Activated CD8-positive, alpha-beta memory T cell treated with anti-CD3 and anti-CD28 coated beads, Interleukin-2, amount 10 ng/mL, durations not matched to agents 7 days and 5 days (primary cell): ENCODE results near the gene SURF1. TPM values are rescaled to one million over a fixed set of nuclear protein-coding genes. Genes with fewer than 3 reads are reported as not detected.
"Not testable (repeated sequence)": the region's sequence is repeated elsewhere in the genome, so short reads cannot be mapped to it uniquely, and the experiment has no call there.

Experiments
- ATAC-seq: fragments of 150-1000 bp; cut with Tn5 transposase; one replicate; pipeline ENCODE4 v1.10.0; 2021; ENCODE audit warnings: moderate library complexity
- CTCF ChIA-PET: fragments of 350-600 bp; sonication (Branson Sonifier 250); formaldehyde crosslinking; loops from one replicate; lab custom pipeline; 2021; ENCODE audit warnings: antibody characterized with exemption; lab: Charles Lee
- DNase-seq: peaks from one replicate; pipeline ENCODE4 v3.0.0-alpha.2; 2020
- H3K27ac Mint-ChIP-seq: one replicate; pipeline ENCODE4 v1.8.0; 2021; ENCODE audit warnings: mild to moderate bottlenecking, mixed read lengths
- H3K27me3 Mint-ChIP-seq: one replicate; pipeline ENCODE4 v1.8.0; 2021; ENCODE audit warnings: mixed read lengths
- H3K36me3 Mint-ChIP-seq: one replicate; pipeline ENCODE4 v1.8.0; 2021; ENCODE audit warnings: mild to moderate bottlenecking, mixed read lengths
- H3K4me1 Mint-ChIP-seq: one replicate; pipeline ENCODE4 v1.8.0; 2021; ENCODE audit warnings: mixed read lengths
- H3K4me3 Mint-ChIP-seq: one replicate; pipeline ENCODE4 v1.8.0; 2021; ENCODE audit warnings: mild to moderate bottlenecking, moderate library complexity, mixed read lengths
- H3K9me3 Mint-ChIP-seq: one replicate; pipeline ENCODE4 v1.8.0; 2022; ENCODE audit warnings: low read depth, mixed read lengths
- total RNA-seq, 2 experiments: library from RNA; stranded (reverse); gene quantifications; one replicate each; pipeline ENCODE4 v1.2.3, GENCODE V29; 2021

Gene SURF1
- total RNA-seq, 2 experiments from 2014 or later = 35.4 to 35.6 TPM

DNA sequence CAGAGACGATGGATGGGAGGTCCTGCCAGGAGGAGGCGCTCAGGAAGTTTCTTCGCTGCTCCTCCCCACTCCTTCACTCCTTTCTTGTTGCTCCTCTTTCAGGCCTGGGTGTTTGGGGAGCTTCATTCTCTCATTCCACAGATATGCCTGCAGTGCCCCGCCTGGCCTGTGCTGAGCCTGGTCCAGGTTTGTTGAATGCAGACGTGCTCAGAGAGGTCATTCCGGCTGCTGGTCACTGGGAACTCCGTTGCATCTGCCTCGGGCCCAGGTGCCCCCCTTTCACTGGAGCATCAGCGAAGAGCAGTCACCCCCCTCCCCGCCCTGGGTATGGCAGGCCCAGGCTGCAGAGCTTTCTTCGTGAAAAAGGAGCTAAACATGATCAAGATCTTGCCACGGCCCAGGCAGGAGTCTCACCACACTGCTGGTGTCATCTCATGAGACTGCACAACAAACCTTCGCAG, 35.8 kb downstream of the SURF1 start:
- Mint-ChIP-seq H3K4me3 (no peak overlapping the region), H3K36me3 (no peaks in the 10 kb centered on the region), H3K4me1 (no peaks in the 10 kb centered on the region), H3K27me3 (no peaks in the 10 kb centered on the region), H3K27ac (no peak overlapping the region), H3K9me3 (no peaks in the 10 kb centered on the region)
- no peak for DNase-seq
- ATAC-seq = no peak
- CTCF ChIA-PET = interaction anchor here (1.4 kb wide), 1 partner anchor 9 kb away, joined by 3 read pairs; no protein-coding TSS in a partner anchor

DNA sequence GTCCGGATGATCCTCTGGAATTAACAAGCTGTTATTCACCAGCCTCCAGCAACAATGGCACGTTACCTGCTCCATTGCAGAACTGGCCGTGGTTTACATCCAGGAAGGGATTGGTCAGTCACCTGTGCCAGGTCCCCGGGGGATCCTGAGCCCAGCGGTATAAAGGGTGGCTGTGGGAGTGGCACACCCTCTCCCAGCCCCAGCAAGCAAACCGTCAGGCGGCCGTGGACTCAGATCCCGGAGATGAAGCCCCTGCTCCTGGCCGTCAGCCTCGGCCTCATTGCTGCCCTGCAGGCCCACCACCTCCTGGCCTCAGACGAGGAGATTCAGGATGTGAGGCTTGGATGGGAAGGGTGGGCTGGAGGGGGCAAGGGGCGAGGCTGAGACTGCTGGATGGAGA, 38.7 kb downstream of the SURF1 start:
- H3K9me3 Mint-ChIP-seq, ATAC-seq, H3K4me3 Mint-ChIP-seq, CTCF ChIA-PET, H3K27ac Mint-ChIP-seq, DNase-seq, H3K4me1 Mint-ChIP-seq, H3K27me3 Mint-ChIP-seq, H3K36me3 Mint-ChIP-seq: not testable (repeated sequence)

DNA sequence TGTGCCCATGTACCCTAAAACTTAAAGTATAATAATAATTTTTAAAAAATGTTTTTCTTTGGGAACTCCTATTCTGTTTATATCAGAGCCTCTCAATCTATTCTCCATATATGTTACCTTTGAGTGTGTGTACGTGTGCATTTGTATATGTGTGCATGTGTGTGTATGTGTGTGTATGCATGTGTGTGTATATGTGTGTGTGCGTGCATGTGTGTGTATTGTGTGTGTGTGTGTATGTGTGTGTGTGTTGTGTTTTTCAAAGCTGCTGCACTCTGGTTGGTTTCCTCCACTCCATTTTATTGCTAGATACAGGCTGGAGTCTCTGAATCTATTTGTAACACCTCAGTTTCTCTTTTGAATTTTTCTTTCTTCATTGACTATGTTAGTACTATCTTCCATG, 40.3 kb downstream of the SURF1 start:
- no peaks in the 10 kb centered on the region for H3K9me3 Mint-ChIP-seq
- H3K27me3 Mint-ChIP-seq = peaks cover 2% of the 10 kb centered on the region
- no peak for ATAC-seq
- CTCF ChIA-PET = no interaction called here
- H3K4me3 Mint-ChIP-seq = no peak overlapping the region
- no peak overlapping the region for H3K27ac Mint-ChIP-seq
- DNase-seq = no peak
- H3K36me3 Mint-ChIP-seq = no peaks in the 10 kb centered on the region
- no peaks in the 10 kb centered on the region for H3K4me1 Mint-ChIP-seq

DNA sequence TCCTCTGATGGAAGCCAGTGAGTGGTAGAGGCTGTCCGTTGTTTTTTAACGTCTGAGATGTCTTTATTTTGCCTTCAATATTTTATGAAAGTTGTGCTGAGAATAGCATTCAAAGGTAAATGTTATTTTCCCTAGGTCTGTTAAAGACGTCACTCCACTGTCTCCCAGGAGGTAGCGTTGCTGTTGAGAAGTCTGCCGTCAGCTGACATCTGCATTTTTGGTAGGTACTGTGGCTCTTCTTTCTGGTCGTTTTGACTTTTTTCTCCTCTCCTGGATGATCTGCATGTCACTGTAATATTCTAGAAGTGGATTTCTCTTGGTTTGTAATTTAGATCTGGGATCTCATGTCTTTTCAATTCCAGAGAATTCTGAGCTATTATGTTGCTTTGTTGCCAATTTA, 46.7 kb downstream of the SURF1 start:
- Mint-ChIP-seq H3K27me3 (peaks cover 12% of the 10 kb centered on the region), H3K4me1 (no peaks in the 10 kb centered on the region), H3K27ac (no peak overlapping the region), H3K4me3 (no peak overlapping the region), H3K9me3 (no peaks in the 10 kb centered on the region), H3K36me3 (no peaks in the 10 kb centered on the region)
- CTCF ChIA-PET = no interaction called here
- DNase-seq (no peak), ATAC-seq (no peak)

DNA sequence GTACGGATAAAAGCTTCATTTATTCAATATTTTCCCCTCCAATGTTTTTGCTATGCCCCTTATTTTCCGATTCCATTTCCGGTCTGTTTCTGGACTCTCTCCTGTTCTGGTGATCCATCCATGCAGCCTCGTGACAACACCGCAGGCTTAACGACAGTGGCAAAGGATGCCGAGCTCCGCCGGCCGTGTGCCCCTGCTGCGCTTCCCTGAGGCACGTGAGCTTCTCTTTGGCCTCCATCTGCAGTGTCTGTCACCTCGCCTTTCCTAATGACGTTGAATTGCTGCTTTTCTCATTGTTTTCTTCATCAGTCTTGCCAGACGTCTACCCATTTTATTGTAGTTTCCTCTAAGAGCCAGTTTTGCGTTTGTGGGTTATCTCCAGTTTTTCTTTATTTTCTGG, 49.0 kb downstream of the SURF1 start:
- H3K27ac Mint-ChIP-seq = no peak overlapping the region
- H3K36me3 Mint-ChIP-seq = no peaks in the 10 kb centered on the region
- CTCF ChIA-PET = no interaction called here
- no peak for DNase-seq
- no peak for ATAC-seq
- no peaks in the 10 kb centered on the region for H3K9me3 Mint-ChIP-seq
- peaks cover 12% of the 10 kb centered on the region for H3K27me3 Mint-ChIP-seq
- no peak overlapping the region for H3K4me3 Mint-ChIP-seq
- H3K4me1 Mint-ChIP-seq = no peaks in the 10 kb centered on the region

DNA sequence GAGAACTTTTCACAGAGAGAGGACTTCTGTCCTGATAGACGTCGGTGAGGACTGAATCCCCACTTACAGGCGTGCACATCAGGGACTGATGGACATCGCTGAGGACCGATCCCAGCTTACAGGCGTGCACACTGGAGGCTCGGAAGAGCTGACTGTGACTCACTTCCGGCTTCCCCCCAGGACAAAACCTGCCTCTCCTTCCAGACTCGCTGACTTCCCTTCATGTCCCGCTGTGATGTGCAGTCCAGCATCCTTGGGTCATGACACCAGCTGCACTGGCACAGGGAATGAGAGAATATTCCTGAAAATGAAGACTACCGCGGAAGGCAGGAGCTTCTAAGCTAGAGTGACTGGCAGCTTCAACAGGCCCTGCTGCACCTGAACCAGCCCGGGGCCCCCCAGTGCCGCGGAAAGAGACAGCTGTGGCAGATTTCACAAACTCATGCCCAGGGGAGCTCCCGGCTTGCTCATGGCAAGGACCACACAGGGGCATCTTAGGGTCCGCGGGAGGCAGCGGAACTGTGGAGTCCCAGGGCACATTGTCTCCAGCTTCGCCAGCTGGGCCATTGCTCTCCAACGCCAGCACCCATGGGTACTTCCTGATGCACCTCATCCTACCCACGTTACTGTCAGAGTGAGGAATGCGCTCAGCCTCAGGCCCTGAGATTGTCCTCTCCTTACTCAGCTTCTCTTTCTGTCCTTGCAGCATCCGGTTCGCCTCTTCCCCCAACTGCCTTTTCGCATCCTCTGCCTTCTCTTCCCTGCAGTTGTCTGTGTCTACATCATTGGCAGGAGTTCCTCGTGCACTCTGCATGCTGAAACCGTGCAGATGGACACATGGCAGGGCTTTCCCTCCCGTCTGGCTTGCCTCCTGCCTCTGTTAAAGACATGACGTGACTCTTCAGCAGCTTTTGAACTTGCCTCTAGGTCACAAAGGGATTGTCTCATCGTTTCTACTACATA, 49.8 kb downstream of the SURF1 start:
- ATAC-seq (no peak), DNase-seq (no peak)
- no peak overlapping the region for H3K4me3 Mint-ChIP-seq
- H3K4me1 Mint-ChIP-seq = no peaks in the 10 kb centered on the region
- no peaks in the 10 kb centered on the region for H3K9me3 Mint-ChIP-seq
- CTCF ChIA-PET = no interaction called here
- no peak overlapping the region for H3K27ac Mint-ChIP-seq
- no peaks in the 10 kb centered on the region for H3K36me3 Mint-ChIP-seq
- peaks cover 12% of the 10 kb centered on the region for H3K27me3 Mint-ChIP-seq

DNA sequence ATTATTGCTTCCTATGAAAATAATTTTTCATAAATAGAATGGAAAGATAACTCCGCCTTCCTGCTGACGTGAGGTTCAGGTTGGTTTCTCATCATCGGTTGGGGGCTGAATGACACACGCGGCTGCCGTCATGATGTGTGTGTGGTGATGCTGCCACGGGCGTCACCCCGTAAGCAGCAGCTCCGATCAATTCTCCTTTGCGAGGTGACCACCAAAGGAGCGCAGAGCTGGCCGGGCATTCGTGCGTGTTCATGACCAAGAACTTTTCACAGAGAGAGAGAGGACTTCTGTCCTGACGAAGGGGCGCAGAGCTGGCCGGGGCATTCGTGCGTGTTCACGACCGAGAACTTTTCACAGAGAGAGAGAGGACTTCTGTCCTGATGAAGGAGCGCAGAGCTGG, 50.6 kb downstream of the SURF1 start:
- Mint-ChIP-seq H3K36me3 (no peaks in the 10 kb centered on the region), H3K4me3 (no peak overlapping the region), H3K4me1 (no peaks in the 10 kb centered on the region), H3K27ac (no peak overlapping the region), H3K27me3 (peaks cover 9% of the 10 kb centered on the region), H3K9me3 (no peaks in the 10 kb centered on the region)
- CTCF ChIA-PET = no interaction called here
- DNase-seq = no peak
- no peak for ATAC-seq

DNA sequence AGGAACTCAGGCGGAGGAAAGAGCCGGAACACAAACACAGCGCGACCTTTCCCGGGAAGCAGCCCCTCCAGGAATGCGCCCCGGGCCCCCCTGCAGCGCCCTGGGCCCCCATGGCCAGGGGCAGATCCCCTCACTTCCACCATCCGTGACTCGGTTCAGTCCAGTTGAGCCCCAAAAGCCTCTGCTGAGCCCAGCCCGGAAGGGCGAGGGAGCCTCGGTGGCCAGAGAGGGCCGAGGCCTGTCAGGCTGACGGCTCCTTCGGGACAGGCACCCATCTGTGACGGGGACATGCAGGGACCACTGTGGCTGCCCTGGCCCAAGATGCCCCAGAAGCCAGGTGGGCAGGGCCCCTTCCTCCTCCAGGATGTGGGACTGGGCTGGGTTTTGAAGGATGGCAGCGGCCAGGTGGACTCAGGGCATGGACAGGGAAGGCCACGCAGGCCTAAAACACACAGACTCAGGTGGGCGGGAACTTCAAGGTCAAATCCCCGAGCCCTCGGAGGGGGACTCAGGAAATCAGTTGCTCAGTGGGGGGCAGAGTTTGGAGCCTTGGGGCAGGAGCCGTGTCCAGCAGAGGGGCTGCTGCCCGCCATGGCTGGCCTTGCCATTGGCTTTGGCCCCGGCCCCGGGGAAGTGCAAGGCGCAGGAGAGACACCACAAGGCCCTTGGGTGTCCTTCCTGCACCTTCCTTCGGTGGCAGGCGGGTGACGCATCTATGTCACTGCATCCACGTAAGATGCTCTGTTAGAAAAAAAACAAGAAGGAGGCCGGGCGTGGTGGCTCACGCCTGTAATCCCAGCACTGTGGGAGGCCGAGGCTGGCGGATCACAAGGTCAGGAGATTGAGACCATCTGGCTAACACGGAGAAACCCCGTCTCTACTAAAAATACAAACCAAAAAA, 51.6 kb downstream of the SURF1 start:
- Mint-ChIP-seq H3K27me3 (peaks cover 9% of the 10 kb centered on the region), H3K9me3 (no peaks in the 10 kb centered on the region), H3K4me3 (no peak overlapping the region), H3K36me3 (no peaks in the 10 kb centered on the region), H3K27ac (no peak overlapping the region), H3K4me1 (no peaks in the 10 kb centered on the region)
- ATAC-seq (no peak), DNase-seq (no peak)
- CTCF ChIA-PET = no interaction called here

DNA sequence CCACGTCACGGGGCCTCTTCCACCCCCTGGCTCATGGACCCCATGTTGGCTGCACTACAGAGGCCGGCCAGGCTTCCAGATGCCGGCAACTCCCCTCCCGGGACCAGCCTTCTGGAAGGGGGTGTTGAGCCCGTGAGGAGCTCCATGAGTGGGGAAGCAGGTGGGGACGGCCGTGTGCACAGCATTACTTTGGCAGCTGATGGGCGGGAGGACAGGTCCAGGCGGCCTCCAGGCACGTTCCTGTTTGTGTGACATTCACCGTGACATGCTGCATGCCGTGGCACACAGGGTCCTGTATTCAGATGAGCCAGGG, 52.2 kb downstream of the SURF1 start:
- H3K27ac Mint-ChIP-seq = no peak overlapping the region
- CTCF ChIA-PET = no interaction called here

DNA sequence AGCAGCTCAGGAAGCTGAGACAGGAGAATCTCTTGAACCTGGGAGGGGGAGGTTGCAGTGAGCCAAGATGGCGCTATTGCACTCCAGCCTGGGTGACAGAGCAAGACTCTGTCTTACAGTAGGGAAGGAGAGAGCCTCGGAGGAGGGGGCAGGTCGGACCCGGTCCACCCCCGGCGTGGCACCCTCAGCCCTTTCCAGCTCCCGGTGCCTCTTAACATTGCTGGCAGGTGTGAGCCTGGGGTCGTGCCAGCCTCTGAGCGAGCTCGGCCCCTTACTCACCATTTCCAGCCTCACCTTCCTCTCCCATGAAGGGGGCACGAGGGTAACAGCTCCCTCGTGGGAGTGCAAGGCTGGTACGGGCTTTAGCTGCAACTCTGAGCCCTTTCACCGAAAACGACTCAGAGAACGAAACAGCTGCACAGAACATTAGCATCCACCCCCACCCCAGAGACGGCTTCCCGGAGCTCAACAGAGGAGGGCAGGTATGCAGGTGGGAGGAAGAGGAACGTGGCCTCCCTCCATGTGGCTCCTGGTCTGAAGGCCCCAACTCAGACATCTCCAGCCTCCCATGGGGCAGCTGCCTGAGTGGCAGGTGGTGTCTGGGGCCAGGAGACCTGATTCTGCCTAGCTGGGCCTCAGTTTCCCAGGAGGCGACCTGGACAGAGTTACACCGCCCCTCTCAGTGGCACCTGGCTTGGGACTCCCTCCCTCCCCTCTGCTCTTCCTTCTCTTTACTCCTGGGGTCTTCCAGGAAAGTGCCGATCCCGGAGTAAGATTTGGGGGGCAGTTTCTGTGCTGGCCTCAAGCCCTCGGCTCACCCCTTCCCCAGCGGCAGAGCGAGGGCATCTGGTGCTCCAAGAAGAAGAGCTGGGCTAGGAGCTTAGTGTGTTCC, 52.8 kb downstream of the SURF1 start:
- Mint-ChIP-seq H3K36me3 (no peaks in the 10 kb centered on the region), H3K9me3 (no peaks in the 10 kb centered on the region), H3K4me3 (no peak overlapping the region), H3K27me3 (peaks cover 7% of the 10 kb centered on the region), H3K27ac (no peak overlapping the region), H3K4me1 (no peaks in the 10 kb centered on the region)
- DNase-seq (no peak), ATAC-seq (no peak)
- CTCF ChIA-PET = no interaction called here

More for the DNA sequence above, 52.2 kb downstream of the SURF1 start:
- H3K4me1 Mint-ChIP-seq = no peaks in the 10 kb centered on the region
- H3K36me3 Mint-ChIP-seq = no peaks in the 10 kb centered on the region
- DNase-seq = no peak
- H3K9me3 Mint-ChIP-seq = no peaks in the 10 kb centered on the region
- no peak overlapping the region for H3K4me3 Mint-ChIP-seq
- peaks cover 6% of the 10 kb centered on the region for H3K27me3 Mint-ChIP-seq
- no peak for ATAC-seq
